Upper lobe of left lung (tissue), 4 donors: ENCODE data around the gene PPP1R12B.
A peak's percentile ranks its signal among the peaks of the same experiment; 100 is the strongest.

Source experiments
- CTCF ChIP-seq, 6 experiments: fragments of 450-650 bp in 4 of 6; fragments of 200-600 bp in 2 of 6; sonication (generic) in 2 of 6; IDR thresholded peaks; one replicate each; pipeline ENCODE4 v1.5.1; 2016 to 2019; ENCODE audit warnings: antibody characterized with exemption in 6 of 6
- POLR2A ChIP-seq, 4 donors: fragments of 450-650 bp; IDR thresholded peaks; one replicate each; pipeline ENCODE4 v1.5.1; 2016 to 2017; ENCODE audit warnings: antibody characterized with exemption in 4 of 4, mild to moderate bottlenecking in 2 of 4
- POLR2AphosphoS5 ChIP-seq, 2 donors: sonication (generic); formaldehyde crosslinking; IDR thresholded peaks; one replicate each; pipeline ENCODE4 v1.5.1; 2017; ENCODE audit warnings: antibody characterized with exemption in 2 of 2

- TF ChIP-seq CTCF (IDR thresholded peaks at IDR 0.05) (peak; percentile 61 to 77 (median 68)), POLR2AphosphoS5 (IDR thresholded peaks at IDR 0.05) (no peak), POLR2A (IDR thresholded peaks at IDR 0.05) (no peak)
Measured at GRCh38 chr1:202625416-202626360, 277.2 kb downstream of the PPP1R12B start.
